ENCODE results near the gene RASAL2. TPM values are rescaled to one million over a fixed set of nuclear protein-coding genes. Genes with fewer than 3 reads are reported as not detected.
A peak's percentile ranks its signal among the peaks of the same experiment; 100 is the strongest.

The RASAL2 gene
- total and polyA plus RNA-seq, 2 donors (not counting 1 experiment from before 2014, with no cell fraction given) = 11.9 to 21.8 TPM

GRCh38 chr1:178121883-178122282, 28.0 kb downstream of the RASAL2 start:
- Histone ChIP-seq H3K27me3 (ENCODE audit: control insufficient read depth, insufficient read depth, low read length) (no peaks in the 10 kb centered on the region), H3K4me1 (ENCODE audit: control insufficient read depth, extremely low read depth, insufficient read depth, low read length) (peaks cover 10% of the 10 kb centered on the region), H3K9me3 (ENCODE audit: control insufficient read depth, insufficient read depth, low read depth, low read length) (no peaks in the 10 kb centered on the region), H3K36me3 (ENCODE audit: control insufficient read depth, insufficient read depth, low read length) (no peaks in the 10 kb centered on the region), H3K4me2 (ENCODE audit: extremely low read depth, insufficient read depth, low read length) (peak overlapping the region; percentile 68), H3K9ac (ENCODE audit: insufficient read depth, low read length) (no peak overlapping the region), H4K20me1 (ENCODE audit: control insufficient read depth, extremely low read depth, insufficient read depth, low read length) (no peaks in the 10 kb centered on the region), H3K27ac (ENCODE audit: insufficient read depth, low read length) (no peak overlapping the region), H2AFZ (ENCODE audit: low read length) (peak overlapping the region; percentile 17), H3K4me3 (replicated peaks in 1 of 4; ENCODE audit: control extremely low read depth in 1 of 4, insufficient read depth in 1 of 4, low read depth in 3 of 4, low read length in 4 of 4) (no peak overlapping the region), H3K79me2 (ENCODE audit: control insufficient read depth, insufficient read depth, low read length) (peaks cover 36% of the 10 kb centered on the region)
- TF ChIP-seq, protein P1, sequence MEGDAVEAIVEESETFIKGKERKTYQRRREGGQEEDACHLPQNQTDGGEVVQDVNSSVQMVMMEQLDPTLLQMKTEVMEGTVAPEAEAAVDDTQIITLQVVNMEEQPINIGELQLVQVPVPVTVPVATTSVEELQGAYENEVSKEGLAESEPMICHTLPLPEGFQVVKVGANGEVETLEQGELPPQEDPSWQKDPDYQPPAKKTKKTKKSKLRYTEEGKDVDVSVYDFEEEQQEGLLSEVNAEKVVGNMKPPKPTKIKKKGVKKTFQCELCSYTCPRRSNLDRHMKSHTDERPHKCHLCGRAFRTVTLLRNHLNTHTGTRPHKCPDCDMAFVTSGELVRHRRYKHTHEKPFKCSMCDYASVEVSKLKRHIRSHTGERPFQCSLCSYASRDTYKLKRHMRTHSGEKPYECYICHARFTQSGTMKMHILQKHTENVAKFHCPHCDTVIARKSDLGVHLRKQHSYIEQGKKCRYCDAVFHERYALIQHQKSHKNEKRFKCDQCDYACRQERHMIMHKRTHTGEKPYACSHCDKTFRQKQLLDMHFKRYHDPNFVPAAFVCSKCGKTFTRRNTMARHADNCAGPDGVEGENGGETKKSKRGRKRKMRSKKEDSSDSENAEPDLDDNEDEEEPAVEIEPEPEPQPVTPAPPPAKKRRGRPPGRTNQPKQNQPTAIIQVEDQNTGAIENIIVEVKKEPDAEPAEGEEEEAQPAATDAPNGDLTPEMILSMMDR (conservative IDR thresholded peaks at IDR 0.05 in 1 of 2, IDR thresholded peaks at IDR 0.05 in 1 of 2; ENCODE audit: low read depth in 1 of 2, low read length in 2 of 2) = no peak
- no peak for TF ChIP-seq EZH2 (IDR thresholded peaks at IDR 0.05; ENCODE audit: low read length, missing control alignments)
- peak in 1 of 2 donors; percentile 33 for DNase-seq (ENCODE audit: low read depth in 2 of 2)

DNA sequence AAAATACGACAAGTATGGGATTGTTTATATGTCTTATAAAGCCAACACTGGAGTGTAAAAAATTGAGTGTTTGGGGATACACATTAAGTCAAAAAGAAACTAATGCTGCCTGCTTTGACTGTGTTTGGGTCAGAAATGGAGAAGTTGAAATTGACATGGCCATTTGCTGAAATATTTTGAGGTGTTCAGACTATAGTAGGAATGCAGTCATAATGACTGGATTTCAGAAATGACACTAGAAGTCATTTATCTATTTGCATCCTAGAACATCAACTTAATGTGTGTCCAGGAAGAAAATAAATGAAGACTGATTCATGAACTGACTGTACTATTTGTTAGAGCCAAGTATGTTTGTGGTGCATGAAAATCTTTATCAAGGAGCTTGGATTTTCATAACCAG, 28.4 kb downstream of the RASAL2 start:
- Histone ChIP-seq H3K9me3 (ENCODE audit: control insufficient read depth, insufficient read depth, low read depth, low read length) (no peaks in the 10 kb centered on the region), H3K9ac (ENCODE audit: insufficient read depth, low read length) (no peak overlapping the region), H3K4me3 (replicated peaks in 1 of 4; ENCODE audit: control extremely low read depth in 1 of 4, insufficient read depth in 1 of 4, low read depth in 3 of 4, low read length in 4 of 4) (no peak overlapping the region), H3K4me1 (ENCODE audit: control insufficient read depth, extremely low read depth, insufficient read depth, low read length) (peaks cover 13% of the 10 kb centered on the region), H2AFZ (ENCODE audit: low read length) (no peak overlapping the region), H3K4me2 (ENCODE audit: extremely low read depth, insufficient read depth, low read length) (peak overlapping the region; percentile 68), H3K79me2 (ENCODE audit: control insufficient read depth, insufficient read depth, low read length) (peaks cover 35% of the 10 kb centered on the region), H3K27ac (ENCODE audit: insufficient read depth, low read length) (no peak overlapping the region), H4K20me1 (ENCODE audit: control insufficient read depth, extremely low read depth, insufficient read depth, low read length) (no peaks in the 10 kb centered on the region), H3K27me3 (ENCODE audit: control insufficient read depth, insufficient read depth, low read length) (no peaks in the 10 kb centered on the region), H3K36me3 (ENCODE audit: control insufficient read depth, insufficient read depth, low read length) (no peaks in the 10 kb centered on the region)
- peak; percentile 8 to 46 for DNase-seq (ENCODE audit: low read depth in 2 of 2)
- TF ChIP-seq, protein P1 (conservative IDR thresholded peaks at IDR 0.05 in 1 of 2, IDR thresholded peaks at IDR 0.05 in 1 of 2; ENCODE audit: low read depth in 1 of 2, low read length in 2 of 2) = no peak
- TF ChIP-seq EZH2 (IDR thresholded peaks at IDR 0.05; ENCODE audit: low read length, missing control alignments) = no peak

- no peak overlapping the region for H2AFZ ChIP-seq (ENCODE audit: low read length)
- H3K4me3 ChIP-seq (replicated peaks in 1 of 4; ENCODE audit: control extremely low read depth in 1 of 4, insufficient read depth in 1 of 4, low read depth in 3 of 4, low read length in 4 of 4) = no peak overlapping the region
- peaks cover 34% of the 10 kb centered on the region for H3K79me2 ChIP-seq (ENCODE audit: control insufficient read depth, insufficient read depth, low read length)
- no peak overlapping the region for H3K9ac ChIP-seq (ENCODE audit: insufficient read depth, low read length)
- no peak overlapping the region for H3K4me2 ChIP-seq (ENCODE audit: extremely low read depth, insufficient read depth, low read length)
- H4K20me1 ChIP-seq (ENCODE audit: control insufficient read depth, extremely low read depth, insufficient read depth, low read length) = no peaks in the 10 kb centered on the region
- TF ChIP-seq, protein P1 (conservative IDR thresholded peaks at IDR 0.05 in 1 of 2, IDR thresholded peaks at IDR 0.05 in 1 of 2; ENCODE audit: low read depth in 1 of 2, low read length in 2 of 2) = no peak
- no peak for TF ChIP-seq EZH2 (IDR thresholded peaks at IDR 0.05; ENCODE audit: low read length, missing control alignments)
- no peak overlapping the region for H3K27ac ChIP-seq (ENCODE audit: insufficient read depth, low read length)
- no peak for DNase-seq (ENCODE audit: low read depth in 2 of 2)
- no peaks in the 10 kb centered on the region for H3K36me3 ChIP-seq (ENCODE audit: control insufficient read depth, insufficient read depth, low read length)
- no peaks in the 10 kb centered on the region for H3K27me3 ChIP-seq (ENCODE audit: control insufficient read depth, insufficient read depth, low read length)
- H3K4me1 ChIP-seq (ENCODE audit: control insufficient read depth, extremely low read depth, insufficient read depth, low read length) = peaks cover 13% of the 10 kb centered on the region
- no peaks in the 10 kb centered on the region for H3K9me3 ChIP-seq (ENCODE audit: control insufficient read depth, insufficient read depth, low read depth, low read length)
Measured at GRCh38 chr1:178124115-178124514, 30.2 kb downstream of the RASAL2 start.
